Naive thymus-derived CD4-positive, alpha-beta T cell (primary cell): ENCODE results near the gene EVL. TPM values are rescaled to one million over a fixed set of nuclear protein-coding genes. Genes with fewer than 3 reads are reported as not detected.
A peak's percentile ranks its signal among the peaks of the same experiment; 100 is the strongest.

Source experiments
- ATAC-seq: fragments of 150-1000 bp; cut with Tn5 transposase; 2 replicates; pipeline ENCODE4 v1.10.0; 2021; ENCODE audit warnings: mild to moderate bottlenecking, moderate library complexity
- CTCF ChIA-PET: fragments of 350-600 bp; sonication (Branson Sonifier 250); formaldehyde crosslinking; loops from one replicate; lab custom pipeline; 2021; ENCODE audit warnings: antibody characterized with exemption; lab: Charles Lee
- POLR2A ChIA-PET: fragments of 350-600 bp; sonication (Branson Sonifier 250); formaldehyde crosslinking; loops from one replicate; lab custom pipeline; 2021; ENCODE audit warnings: antibody characterized with exemption, inconsistent platforms; lab: Charles Lee
- DNase-seq, 9 donors: peaks; one replicate each; pipeline versions ENCODE4 v3.0.0 to v3.0.0-alpha.2; 2020 to 2022; ENCODE audit warnings: mixed read lengths in 1 of 9
- H3K27ac ChIP-seq: one replicate; pipeline ENCODE4 v1.7.0; 2013; ENCODE audit warnings: mild to moderate bottlenecking, low read depth, low read length, moderate library complexity
- H3K27me3 ChIP-seq, 2 donors: one replicate each; pipeline ENCODE4 v1.7.0; 2013; ENCODE audit warnings: low read length in 2 of 2, mild to moderate bottlenecking in 2 of 2, moderate library complexity in 2 of 2; ENCODE audit not compliant: control insufficient read depth in 2 of 2, insufficient read depth in 2 of 2
- H3K36me3 ChIP-seq, 3 experiments: 1 replicate in 2 of 3; 2 replicates in 1 of 3; pipeline ENCODE4 v1.7.0; 2013; ENCODE audit warnings: low read length in 3 of 3, mild to moderate bottlenecking in 3 of 3, moderate library complexity in 1 of 3; ENCODE audit not compliant: insufficient read depth in 3 of 3, control insufficient read depth in 2 of 3
- H3K4me1 ChIP-seq, 2 donors: one replicate each; pipeline ENCODE4 v1.7.0; 2013; ENCODE audit warnings: low read length in 2 of 2, mild to moderate bottlenecking in 2 of 2, moderate library complexity in 1 of 2; ENCODE audit not compliant: control insufficient read depth in 2 of 2, insufficient read depth in 2 of 2
- H3K4me3 ChIP-seq: 2 replicates; pipeline ENCODE4 v1.7.0; 2013; ENCODE audit warnings: mild to moderate bottlenecking, low read length
- H3K9me3 ChIP-seq, 3 experiments: 1 replicate in 2 of 3; 2 replicates in 1 of 3; pipeline ENCODE4 v1.7.0; 2013; ENCODE audit warnings: low read length in 3 of 3; ENCODE audit not compliant: control insufficient read depth in 2 of 3
- H3K27ac Mint-ChIP-seq, 9 donors: one replicate each; pipeline ENCODE4 v1.8.0; 2020 to 2022; ENCODE audit warnings: mixed read lengths in 9 of 9, mild to moderate bottlenecking in 8 of 9, moderate library complexity in 5 of 9, inconsistent platforms in 2 of 9
- H3K27me3 Mint-ChIP-seq, 5 donors: one replicate each; pipeline ENCODE4 v1.8.0; 2021 to 2022; ENCODE audit warnings: mixed read lengths in 5 of 5, mild to moderate bottlenecking in 1 of 5
- H3K36me3 Mint-ChIP-seq, 5 donors: one replicate each; pipeline ENCODE4 v1.8.0; 2020 to 2022; ENCODE audit warnings: mixed read lengths in 5 of 5, mild to moderate bottlenecking in 3 of 5, inconsistent platforms in 1 of 5
- H3K4me1 Mint-ChIP-seq, 7 donors: one replicate each; pipeline ENCODE4 v1.8.0; 2020 to 2022; ENCODE audit warnings: mixed read lengths in 7 of 7, mild to moderate bottlenecking in 3 of 7, inconsistent platforms in 1 of 7
- H3K4me3 Mint-ChIP-seq, 10 donors: one replicate each; pipeline ENCODE4 v1.8.0; 2020 to 2022; ENCODE audit warnings: mild to moderate bottlenecking in 10 of 10, mixed read lengths in 10 of 10, moderate library complexity in 6 of 10, inconsistent platforms in 2 of 10
- H3K9me3 Mint-ChIP-seq, 11 donors: one replicate each; pipeline ENCODE4 v1.8.0; 2020 to 2022; ENCODE audit warnings: mixed read lengths in 11 of 11, mild to moderate bottlenecking in 4 of 11, inconsistent platforms in 1 of 11, moderate library complexity in 1 of 11
- intact Hi-C, 2 donors: fragments of 100-400 bp; cut with micrococcal nuclease; formaldehyde crosslinking; loops; one replicate each; pipeline ENCODE4 v1.15.1; 2023
- polyA plus RNA-seq, 2 donors: library from polyadenylated mRNA; unstranded; fragments of 300-500 nt; fragmentation: Illumina TruSeq; gene quantifications; one replicate each; pipeline ENCODE4 v1.2.3, GENCODE V29; 2021
- total RNA-seq, 6 experiments: library from RNA in 5 of 6; stranded (reverse) in 5 of 6; gene quantifications; 1 replicate in 5 of 6; 2 replicates in 1 of 6; pipeline ENCODE4 v1.2.3 and lab custom pipeline; 2021 to 2026

The EVL gene
- total and polyA plus RNA-seq, 7 experiments from 2014 or later, result 163 to 1,469 (median 936) TPM

DNA sequence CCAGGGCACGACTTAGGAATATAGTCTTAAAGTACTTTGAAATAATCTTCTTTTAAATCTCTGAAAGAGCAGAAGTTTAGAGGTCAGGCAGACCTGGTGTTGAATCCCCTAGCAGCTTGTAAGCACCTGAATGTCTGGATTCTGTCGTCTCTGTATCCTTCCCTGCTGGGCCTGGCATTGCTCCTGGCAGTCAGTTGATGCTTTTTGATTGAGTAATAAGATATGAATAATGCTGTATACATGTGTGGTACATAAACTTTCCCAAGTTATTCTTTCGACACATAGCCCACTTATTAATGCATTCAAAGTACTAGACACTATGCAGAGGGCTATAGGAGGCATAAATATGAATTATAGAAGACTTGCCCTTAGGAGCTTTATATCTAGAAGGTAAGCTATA, 31.4 kb downstream of the EVL start:
- peak overlapping the region; percentile 83 for H3K27ac ChIP-seq
- no peak for DNase-seq
- CTCF ChIA-PET, result interaction anchor here (3.8 to 35.2 kb wide), 2 partner anchors 11 to 23 kb away, joined by 21 to 758 read pairs; partner anchors contain the start of gene EVL
- H3K27me3 ChIP-seq, result no peaks in the 10 kb centered on the region
- Mint-ChIP-seq H3K9me3 (no peaks in the 10 kb centered on the region), H3K4me1 (peaks cover 65 to 100% (median 93%) of the 10 kb centered on the region in 7 donors), H3K36me3 (peaks cover 27 to 64% (median 55%) of the 10 kb centered on the region in 5 donors), H3K27me3 (no peaks in the 10 kb centered on the region), H3K4me3 (peak overlapping the region; percentile 16 to 93 (median 70)), H3K27ac (peak overlapping the region; percentile 79 to 98 (median 96))
- H3K9me3 ChIP-seq, result no peaks in the 10 kb centered on the region
- POLR2A ChIA-PET, result interaction anchor here (0.6 to 59.0 kb wide), 6 partner anchors 8 to 108 kb away, joined by 3 to 2344 read pairs (median 6); partner anchors contain the start of gene EVL
- H3K36me3 ChIP-seq, result peaks cover 29 to 85% (median 43%) of the 10 kb centered on the region in 3 experiments
- H3K4me1 ChIP-seq, result peaks cover 79 to 94% of the 10 kb centered on the region in 2 donors
- no peak overlapping the region for H3K4me3 ChIP-seq
- intact Hi-C loops, result loop anchor here in 1 of 2 donors (1.0 kb wide), 1 partner anchor 8 kb away; no protein-coding TSS in a partner anchor
- no peak for ATAC-seq

DNA sequence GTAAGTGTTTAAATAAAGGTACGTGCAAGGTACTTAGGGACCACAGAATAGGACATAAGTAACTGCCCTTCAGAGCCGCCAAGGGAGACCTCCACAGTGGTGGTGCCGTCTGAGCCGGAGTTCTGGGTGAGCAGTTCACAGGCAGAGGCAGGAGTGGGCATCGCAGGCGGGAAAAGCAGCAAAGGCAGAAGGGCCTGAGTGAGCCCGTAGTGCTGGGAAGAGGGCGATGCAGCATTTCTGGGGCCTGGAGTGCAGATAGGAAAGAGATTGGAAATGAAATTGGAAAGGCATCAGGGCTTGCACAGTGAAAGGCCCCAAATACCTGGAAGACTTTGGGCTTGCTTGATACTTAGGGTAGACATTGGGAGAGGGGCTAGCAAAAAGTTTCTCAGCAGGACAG, 32.9 kb downstream of the EVL start:
- CTCF ChIA-PET, result interaction anchor here (3.8 to 35.2 kb wide), 2 partner anchors 10 to 25 kb away, joined by 21 to 758 read pairs; partner anchors contain the start of gene EVL
- Histone ChIP-seq H3K27me3 (no peaks in the 10 kb centered on the region), H3K36me3 (peaks cover 26 to 83% (median 38%) of the 10 kb centered on the region in 3 experiments), H3K27ac (peak overlapping the region; percentile 83), H3K4me3 (no peak overlapping the region), H3K9me3 (no peaks in the 10 kb centered on the region), H3K4me1 (peaks cover 86 to 94% of the 10 kb centered on the region in 2 donors)
- H3K36me3 Mint-ChIP-seq, result peaks cover 27 to 68% (median 57%) of the 10 kb centered on the region in 5 donors
- no peaks in the 10 kb centered on the region for H3K27me3 Mint-ChIP-seq
- peak overlapping the region; percentile 56 to 93 (median 74) for H3K4me3 Mint-ChIP-seq
- DNase-seq (no peak), ATAC-seq (no peak)
- POLR2A ChIA-PET, result interaction anchor here (59.0 kb wide), 1 partner anchor 33 kb away, joined by 2344 read pairs; the partner anchor contains the start of gene EVL
- no peaks in the 10 kb centered on the region for H3K9me3 Mint-ChIP-seq
- intact Hi-C loops, result no loop called here
- peaks cover 64 to 100% (median 91%) of the 10 kb centered on the region in 7 donors for H3K4me1 Mint-ChIP-seq
- peak overlapping the region; percentile 79 to 98 (median 96) for H3K27ac Mint-ChIP-seq

DNA sequence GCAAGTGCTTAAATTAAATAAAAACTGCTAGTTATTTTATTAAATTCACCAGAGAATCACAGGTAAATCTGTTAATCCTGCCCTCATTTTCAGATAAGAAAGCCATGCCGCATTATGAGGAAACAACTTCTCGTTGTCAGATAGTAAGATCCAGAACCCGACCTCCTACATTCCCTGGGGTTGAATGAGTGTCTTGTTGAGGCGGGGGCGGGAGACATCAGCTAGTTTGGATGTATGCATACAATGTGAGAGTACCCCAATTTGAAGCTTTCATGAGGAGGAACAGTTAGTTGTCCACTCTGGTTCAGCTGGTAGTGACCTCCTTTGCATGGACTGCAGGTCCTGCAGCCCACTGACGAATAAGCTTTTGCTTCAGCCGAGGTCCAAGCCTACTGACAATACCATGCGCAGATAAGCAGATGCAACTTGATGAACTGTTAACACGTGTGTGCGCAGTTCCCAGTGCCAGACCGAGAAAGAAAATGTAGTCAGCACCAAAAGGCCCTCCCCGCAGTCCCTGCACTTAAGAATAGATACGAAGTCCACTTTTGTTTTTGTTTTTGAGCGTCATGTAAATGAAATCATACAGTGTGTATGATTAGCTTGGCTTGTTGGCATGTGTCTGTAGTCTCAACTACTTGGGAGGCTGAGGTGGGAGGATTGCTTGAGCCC, 34.9 kb downstream of the EVL start:
- Histone ChIP-seq H3K4me1 (peaks cover 90 to 98% of the 10 kb centered on the region in 2 donors), H3K36me3 (peaks cover 22 to 82% (median 38%) of the 10 kb centered on the region in 3 experiments), H3K4me3 (peak overlapping the region; percentile 8), H3K27me3 (no peaks in the 10 kb centered on the region), H3K27ac (peak overlapping the region; percentile 83), H3K9me3 (no peaks in the 10 kb centered on the region)
- Mint-ChIP-seq H3K9me3 (no peaks in the 10 kb centered on the region), H3K27ac (peak overlapping the region; percentile 77 to 98 (median 93)), H3K4me3 (peak overlapping the region; percentile 59 to 93 (median 71)), H3K36me3 (peaks cover 29 to 65% (median 58%) of the 10 kb centered on the region in 5 donors), H3K27me3 (no peaks in the 10 kb centered on the region), H3K4me1 (peaks cover 68 to 100% (median 91%) of the 10 kb centered on the region in 7 donors)
- POLR2A ChIA-PET, result interaction anchor here (0.7 to 59.0 kb wide), 6 partner anchors 8 to 506 kb away, joined by 3 to 2344 read pairs (median 4); partner anchors contain the start of gene EVL
- CTCF ChIA-PET, result interaction anchor here (0.9 to 35.2 kb wide), 4 partner anchors 9 to 91 kb away, joined by 3 to 758 read pairs (median 4); partner anchors contain the start of gene EVL
- intact Hi-C loops, result loop anchor here in 1 of 2 donors (10.0 kb wide), 1 partner anchor 275 kb away; the partner anchor contains the start of gene WDR25
- no peak for ATAC-seq
- DNase-seq, result no peak

DNA sequence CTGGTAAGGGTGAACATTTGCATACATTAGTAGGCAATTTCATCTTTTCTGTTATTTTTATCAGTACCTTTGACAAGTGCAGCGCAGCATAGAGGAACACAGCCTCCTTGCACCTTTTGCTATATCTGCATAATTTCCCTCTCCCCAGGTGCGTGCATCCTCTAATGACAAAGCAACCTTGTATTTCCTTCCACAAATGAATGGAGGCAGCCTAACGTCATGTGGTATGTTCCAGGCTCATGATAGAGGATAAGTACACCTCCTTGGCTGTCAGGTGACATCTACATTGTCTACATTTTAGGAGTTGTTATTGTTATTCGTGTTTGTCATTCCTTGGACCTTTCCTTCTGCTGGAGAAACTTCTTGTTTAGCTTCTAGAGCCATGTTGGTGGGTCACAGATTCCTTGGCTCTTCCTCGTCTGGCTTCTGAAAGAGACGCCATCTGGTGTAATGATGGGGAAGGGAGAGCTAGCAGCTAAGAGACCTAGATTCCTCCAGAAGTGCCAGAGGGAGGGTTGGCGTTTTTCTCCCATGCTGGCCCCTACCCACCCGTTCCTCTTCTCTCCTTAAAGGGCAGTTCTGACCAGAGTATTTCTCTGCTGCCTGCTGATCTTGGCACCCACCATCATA, 37.0 kb downstream of the EVL start:
- peaks cover 73 to 100% (median 94%) of the 10 kb centered on the region in 7 donors for H3K4me1 Mint-ChIP-seq
- H3K27ac ChIP-seq, result peak overlapping the region; percentile 83
- no peaks in the 10 kb centered on the region for H3K27me3 Mint-ChIP-seq
- no peak overlapping the region for H3K4me3 ChIP-seq
- peak overlapping the region; percentile 41 to 93 (median 77) for H3K4me3 Mint-ChIP-seq
- CTCF ChIA-PET, result interaction anchor here (0.7 to 35.2 kb wide), 4 partner anchors 11 to 91 kb away, joined by 3 to 758 read pairs (median 5); partner anchors contain the start of gene EVL
- H3K9me3 ChIP-seq, result no peaks in the 10 kb centered on the region
- DNase-seq (peak in 3 of 9 donors; percentile 25 to 43 (median 34)), ATAC-seq (no peak)
- intact Hi-C loops, result loop anchor here in 1 of 2 donors (10.0 kb wide), 1 partner anchor 273 kb away; the partner anchor contains the start of gene WDR25
- H3K27me3 ChIP-seq, result no peaks in the 10 kb centered on the region
- H3K36me3 Mint-ChIP-seq, result peaks cover 24 to 70% (median 54%) of the 10 kb centered on the region in 5 donors
- H3K9me3 Mint-ChIP-seq, result no peaks in the 10 kb centered on the region
- POLR2A ChIA-PET, result interaction anchor here (1.1 to 59.0 kb wide), 3 partner anchors 9 to 37 kb away, joined by 3 to 2344 read pairs (median 43); partner anchors contain the start of gene EVL
- peaks cover 92 to 100% of the 10 kb centered on the region in 2 donors for H3K4me1 ChIP-seq
- H3K36me3 ChIP-seq, result peaks cover 24 to 74% (median 28%) of the 10 kb centered on the region in 3 experiments
- peak overlapping the region; percentile 82 to 98 (median 96) for H3K27ac Mint-ChIP-seq

DNA sequence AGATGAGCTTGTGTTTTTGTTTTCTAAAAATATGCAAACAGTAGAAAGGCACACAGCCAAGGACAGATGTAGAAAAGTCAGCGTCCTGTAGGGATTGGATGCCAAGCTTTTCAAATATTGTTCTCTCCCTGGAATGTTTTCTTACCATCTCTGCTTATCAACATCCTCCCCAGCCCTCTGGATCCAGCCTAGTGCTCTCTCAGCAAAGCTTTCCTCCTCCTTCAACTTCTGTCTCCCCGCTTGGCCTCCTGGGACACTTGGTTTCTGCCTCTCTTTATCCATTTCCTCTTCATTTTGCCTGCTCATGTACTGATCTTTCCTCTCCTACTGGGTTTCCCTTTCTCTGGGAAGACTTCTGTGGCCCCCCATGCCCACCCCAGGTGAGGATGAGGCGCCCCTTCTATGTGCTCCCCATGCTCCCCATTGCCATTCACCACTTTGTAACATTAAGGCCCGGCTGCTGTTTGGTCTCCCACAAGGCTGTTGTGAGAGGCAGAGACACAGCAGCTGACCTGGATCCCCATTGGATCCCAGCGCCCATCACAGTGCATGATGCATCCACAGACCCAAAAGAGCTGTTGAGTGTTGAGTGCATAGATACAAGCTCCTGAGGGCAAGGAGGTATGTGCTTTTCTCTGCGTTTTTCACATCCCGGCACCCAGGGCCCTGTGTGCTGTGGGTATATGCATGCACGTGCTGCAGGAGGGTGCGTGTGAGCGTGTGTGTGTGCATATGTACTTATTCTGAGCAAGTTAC, 38.2 kb downstream of the EVL start:
- H3K4me3 ChIP-seq, result no peak overlapping the region
- Mint-ChIP-seq H3K9me3 (no peaks in the 10 kb centered on the region), H3K36me3 (peaks cover 12 to 67% (median 47%) of the 10 kb centered on the region in 5 donors), H3K4me1 (peaks cover 73 to 100% (median 94%) of the 10 kb centered on the region in 7 donors), H3K27ac (peak overlapping the region; percentile 82 to 98 (median 96)), H3K27me3 (no peaks in the 10 kb centered on the region), H3K4me3 (peak overlapping the region; percentile 73 to 93 (median 80))
- ChIA-PET POLR2A (interaction anchor here (0.6 to 59.0 kb wide), 5 partner anchors 10 to 139 kb away, joined by 3 to 2344 read pairs (median 5); partner anchors contain the start of gene EVL), CTCF (interaction anchor here (1.1 to 35.2 kb wide), 6 partner anchors 10 to 90 kb away, joined by 3 to 758 read pairs (median 4); partner anchors contain the start of gene EVL)
- intact Hi-C loops, result loop anchor here in 1 of 2 donors (2.0 to 10.0 kb wide), 2 partner anchors 19 to 271 kb away; partner anchors contain the start of gene WDR25
- ATAC-seq, result no peak
- no peaks in the 10 kb centered on the region for H3K9me3 ChIP-seq
- peaks cover 93 to 100% of the 10 kb centered on the region in 2 donors for H3K4me1 ChIP-seq
- DNase-seq, result peak in 2 of 9 donors; percentile 24 to 29
- peaks cover 17 to 73% (median 19%) of the 10 kb centered on the region in 3 experiments for H3K36me3 ChIP-seq
- H3K27ac ChIP-seq, result peak overlapping the region; percentile 83
- H3K27me3 ChIP-seq, result no peaks in the 10 kb centered on the region
